HPDE6-E6E7 (cell line): ENCODE results near the gene THTPA.
"Not testable (repeated sequence)": the region's sequence is repeated elsewhere in the genome, so short reads cannot be mapped to it uniquely, and the experiment has no call there.

Experiments
- DNase-seq: peaks from one replicate; pipeline ENCODE4 v3.0.0; 2011; ENCODE audit warnings: missing footprints; ENCODE audit errors: extremely low spot score

The THTPA gene

GRCh38 chr14:23533652-23534435 is 22.2 kb upstream of the THTPA start:
- no peak for DNase-seq

- DNase-seq = no peak
Observed at GRCh38 chr14:23535943-23536342, 20.1 kb upstream of the THTPA start.

DNA sequence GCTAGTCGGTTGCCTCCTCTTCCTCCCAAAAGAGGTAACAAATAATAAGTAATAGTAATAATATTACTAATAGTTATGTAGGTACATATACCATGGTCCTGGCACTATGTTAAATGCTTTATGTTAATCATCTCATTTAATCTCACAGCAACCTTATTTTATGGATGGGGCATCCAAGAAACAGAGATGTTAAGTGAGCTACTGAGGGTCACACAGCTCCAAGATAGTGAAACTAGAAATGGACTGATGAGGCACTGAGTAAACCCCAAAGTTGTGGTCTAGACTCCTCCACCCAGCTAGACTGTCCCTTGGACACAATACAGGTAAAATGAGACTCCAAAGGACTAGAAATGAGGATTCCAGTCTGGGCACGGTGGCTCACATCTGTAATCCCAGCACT is 19.6 kb upstream of the THTPA start:
- no peak for DNase-seq

GRCh38 chr14:23536906-23537305 is 19.2 kb upstream of the THTPA start:
- not testable (repeated sequence) for DNase-seq

DNA sequence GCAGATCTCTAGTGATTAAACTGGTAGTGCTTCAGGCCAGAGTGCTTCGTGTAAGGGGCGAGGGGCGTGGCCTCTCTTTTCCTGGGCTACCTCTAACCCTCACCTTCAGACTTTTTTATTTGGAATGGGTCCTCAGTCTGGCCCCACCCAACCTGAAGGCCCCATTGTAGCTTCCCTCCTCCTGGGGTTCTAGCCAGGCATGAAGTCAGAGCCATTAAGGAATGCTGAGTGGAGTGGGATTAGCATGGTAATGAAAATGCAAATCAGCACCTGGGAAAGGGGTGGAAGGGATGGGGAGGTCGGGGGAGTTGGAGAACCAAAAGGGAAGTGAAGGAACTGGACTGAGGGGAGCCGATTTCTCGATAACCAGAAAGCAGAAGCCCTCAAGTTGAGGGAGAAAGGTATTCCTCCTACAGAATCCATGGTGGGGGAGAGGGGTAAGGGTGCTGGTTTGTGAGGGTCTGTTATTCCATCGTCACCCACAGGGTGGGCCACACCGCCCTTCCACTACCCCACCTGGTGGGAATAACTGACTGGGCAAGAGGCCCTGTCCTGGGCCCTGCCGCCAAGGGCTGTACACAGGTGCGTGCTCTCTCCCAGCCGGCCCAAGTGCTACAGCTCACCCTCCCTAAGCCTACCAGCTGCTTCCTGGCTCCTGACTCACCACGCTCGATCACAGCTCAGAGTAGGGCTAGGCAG is 18.6 kb upstream of the THTPA start:
- DNase-seq = peak; percentile 63

DNA sequence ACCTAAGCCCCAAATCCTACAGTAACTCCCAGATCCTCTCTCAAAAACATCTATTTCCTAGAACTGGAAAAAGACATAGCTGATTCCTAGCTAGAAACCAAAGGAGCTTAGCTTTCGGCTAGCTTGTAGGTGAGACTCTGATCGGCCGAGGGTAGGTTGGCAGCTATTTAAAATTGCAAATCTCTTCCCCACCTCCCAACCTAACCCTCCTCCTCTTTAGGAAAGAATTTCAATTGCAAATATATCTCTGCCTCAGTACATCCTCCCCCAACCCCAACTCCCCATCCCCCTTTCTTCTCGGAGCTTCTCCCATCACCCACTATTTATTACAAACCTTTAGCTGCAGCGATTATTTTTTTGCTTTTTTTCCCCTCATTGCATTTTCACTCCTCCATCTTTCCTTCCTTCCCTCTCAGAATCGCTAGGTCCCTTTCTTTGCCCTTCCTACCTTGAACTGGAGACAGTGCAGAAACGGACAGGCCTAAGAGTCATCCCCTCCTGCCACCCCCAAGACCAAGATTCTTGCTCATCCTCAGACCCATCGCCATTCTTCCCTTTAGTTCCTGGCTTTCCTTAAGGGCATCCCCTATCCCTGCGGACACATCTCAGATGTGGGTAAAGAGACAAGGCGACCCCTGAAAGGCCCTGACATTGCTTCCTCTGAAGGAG is 17.9 kb upstream of the THTPA start:
- no peak for DNase-seq

GRCh38 chr14:23538785-23539184 is 17.3 kb upstream of the THTPA start:
- no peak for DNase-seq

GRCh38 chr14:23539248-23540140 is 16.6 kb upstream of the THTPA start:
- DNase-seq = peak; percentile 57

DNA sequence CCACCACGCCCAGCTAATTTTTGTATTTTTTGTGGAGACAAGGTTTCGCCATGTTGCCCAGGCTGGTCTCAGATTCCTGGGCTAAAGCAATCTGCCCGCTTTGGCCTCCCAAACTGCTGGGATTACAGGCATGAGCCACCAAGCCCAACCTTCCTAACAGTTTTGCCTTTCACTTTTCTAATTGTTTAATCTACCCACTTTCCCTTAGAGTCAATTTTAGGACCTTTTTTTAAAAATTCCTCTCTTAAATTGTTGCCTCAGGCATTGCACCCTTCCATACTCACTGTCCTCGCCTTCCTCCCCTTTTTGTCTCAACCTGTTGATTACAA is 16.0 kb upstream of the THTPA start:
- no peak for DNase-seq

DNA sequence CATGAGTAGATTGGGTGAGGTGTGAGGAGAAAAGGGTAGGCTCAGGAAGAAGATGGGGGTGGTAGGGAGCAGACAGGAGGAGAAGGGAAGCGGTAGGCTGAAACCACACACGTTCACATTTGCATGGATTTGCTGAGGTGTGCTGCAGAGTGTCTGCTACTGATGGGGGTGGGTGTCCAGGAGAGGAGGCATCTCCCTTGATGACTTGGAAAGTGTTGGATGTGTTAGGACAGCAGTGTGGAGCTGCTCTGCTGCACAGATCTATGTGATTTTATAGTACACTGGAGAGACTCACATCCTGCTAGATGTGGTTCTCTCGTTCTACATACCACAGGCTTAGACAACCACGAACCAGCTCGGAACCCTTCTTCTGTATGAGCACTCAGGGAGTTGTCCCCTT is 13.8 kb upstream of the THTPA start:
- DNase-seq = no peak

- DNase-seq = no peak
Observed at GRCh38 chr14:23543403-23543802, 12.7 kb upstream of the THTPA start.

DNA sequence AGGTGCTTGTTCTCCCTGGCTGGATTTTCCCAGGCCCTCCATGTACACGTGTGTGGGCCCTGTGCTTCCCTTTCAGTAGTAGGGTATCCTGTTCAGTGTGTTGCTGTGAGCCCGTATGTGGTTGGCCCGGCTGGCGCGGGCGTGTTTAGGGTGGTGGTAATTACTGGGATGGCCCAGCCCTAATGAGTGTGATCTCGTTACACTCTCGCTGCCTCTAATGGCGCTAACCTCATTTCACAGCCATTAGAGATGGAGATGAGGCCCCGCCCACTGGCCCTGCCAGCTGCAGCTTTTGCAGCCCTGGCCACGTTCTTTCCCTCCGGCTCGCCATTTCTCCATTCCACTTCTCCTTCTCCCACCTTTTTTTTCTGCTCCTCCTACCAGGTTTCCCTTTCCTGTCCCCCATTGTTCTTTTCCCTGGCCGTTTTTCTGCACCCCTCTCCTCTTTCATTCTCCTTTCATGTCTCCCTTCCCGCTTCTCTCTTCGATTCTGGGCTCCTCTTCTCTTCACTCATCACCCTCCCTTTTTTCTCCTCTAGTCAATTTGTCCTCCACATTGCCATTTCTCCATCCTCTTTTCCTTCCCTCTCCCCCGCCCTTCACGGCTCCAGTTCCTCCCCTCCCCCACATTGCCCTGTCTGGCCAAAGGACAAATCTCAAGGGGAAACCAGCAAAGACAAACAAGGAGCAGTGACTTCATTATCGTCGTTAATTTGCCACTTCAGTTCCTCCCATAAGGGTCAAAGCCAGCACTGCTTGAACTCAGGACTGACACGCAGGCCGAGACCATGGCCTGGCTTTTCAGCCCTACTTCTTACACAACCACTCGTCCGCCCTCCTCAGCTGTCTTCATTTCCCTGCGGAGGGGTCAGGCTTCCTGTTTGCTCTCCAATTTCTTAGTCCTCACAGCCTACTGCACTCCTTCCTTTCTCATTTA is 11.3 kb upstream of the THTPA start:
- no peak for DNase-seq

- DNase-seq = no peak
Observed at GRCh38 chr14:23545740-23546365, 10.2 kb upstream of the THTPA start.

GRCh38 chr14:23546450-23547035 is 9.5 kb upstream of the THTPA start:
- DNase-seq = no peak

GRCh38 chr14:23547924-23548323 is 8.1 kb upstream of the THTPA start:
- no peak for DNase-seq

- no peak for DNase-seq
Observed at GRCh38 chr14:23548351-23549318, 7.4 kb upstream of the THTPA start.

- DNase-seq = no peak
Observed at GRCh38 chr14:23550131-23550811, 5.8 kb upstream of the THTPA start.

- no peak for DNase-seq
Observed at GRCh38 chr14:23550812-23551265, 5.2 kb upstream of the THTPA start.
